ENCODE measurements around the gene TBCD. TPM values are rescaled to one million over a fixed set of nuclear protein-coding genes. Genes with fewer than 3 reads are reported as not detected.

The TBCD gene
- total and polyA plus RNA-seq, 9 of the 15 experiments (the other 6 are each of a cell fraction or from before 2014, with no cell fraction given): 8.9 to 98.5 (median 28.0) TPM

DNA sequence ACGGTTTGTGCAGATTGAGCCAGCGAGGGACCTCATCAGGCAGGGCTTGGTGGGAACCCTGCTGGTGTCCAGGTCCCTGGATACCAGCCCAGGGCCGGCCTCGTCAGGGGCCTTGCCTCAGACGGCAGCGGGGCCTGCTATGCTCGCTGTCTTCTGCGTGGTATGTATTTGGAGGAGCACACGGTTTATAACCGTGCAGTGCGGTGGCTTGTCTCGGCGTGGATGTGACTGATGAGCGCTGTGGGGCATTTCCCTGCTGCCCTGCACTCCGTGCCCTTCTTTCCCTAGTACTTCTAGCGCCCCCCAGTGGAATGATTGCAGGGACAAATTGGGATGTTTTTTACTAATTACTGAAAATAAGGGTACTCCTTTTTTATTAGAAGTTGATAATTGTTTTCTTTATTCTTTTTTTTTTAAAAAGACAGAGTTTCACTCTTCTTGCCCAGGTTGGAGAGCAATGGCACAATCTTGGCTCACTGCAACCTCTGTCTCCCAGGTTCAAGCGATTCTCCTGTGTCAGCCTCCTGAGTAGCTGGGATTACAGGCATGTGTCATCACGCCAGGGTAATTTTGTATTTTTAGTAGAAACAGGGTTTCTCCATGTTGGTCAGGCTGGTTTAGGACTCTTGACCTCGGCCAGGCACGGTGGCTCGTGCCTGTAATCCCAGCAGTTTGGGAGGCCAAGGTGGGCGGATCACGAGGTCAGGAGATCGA is 15.3 kb downstream of the TBCD start (continued):
- TF ChIP-seq, protein P1, sequence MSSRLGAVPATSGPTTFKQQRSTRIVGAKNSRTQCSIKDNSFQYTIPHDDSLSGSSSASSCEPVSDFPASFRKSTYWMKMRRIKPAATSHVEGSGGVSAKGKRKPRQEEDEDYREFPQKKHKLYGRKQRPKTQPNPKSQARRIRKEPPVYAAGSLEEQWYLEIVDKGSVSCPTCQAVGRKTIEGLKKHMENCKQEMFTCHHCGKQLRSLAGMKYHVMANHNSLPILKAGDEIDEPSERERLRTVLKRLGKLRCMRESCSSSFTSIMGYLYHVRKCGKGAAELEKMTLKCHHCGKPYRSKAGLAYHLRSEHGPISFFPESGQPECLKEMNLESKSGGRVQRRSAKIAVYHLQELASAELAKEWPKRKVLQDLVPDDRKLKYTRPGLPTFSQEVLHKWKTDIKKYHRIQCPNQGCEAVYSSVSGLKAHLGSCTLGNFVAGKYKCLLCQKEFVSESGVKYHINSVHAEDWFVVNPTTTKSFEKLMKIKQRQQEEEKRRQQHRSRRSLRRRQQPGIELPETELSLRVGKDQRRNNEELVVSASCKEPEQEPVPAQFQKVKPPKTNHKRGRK (tag; IDR thresholded peaks at IDR 0.05): no peak
- no peak for TF ChIP-seq ZNF253 (CRISPR knock-in tag; conservative IDR thresholded peaks at IDR 0.05)
- TF ChIP-seq TSC22D4 (tag; IDR thresholded peaks at IDR 0.05): no peak
- TF ChIP-seq, protein P2, sequence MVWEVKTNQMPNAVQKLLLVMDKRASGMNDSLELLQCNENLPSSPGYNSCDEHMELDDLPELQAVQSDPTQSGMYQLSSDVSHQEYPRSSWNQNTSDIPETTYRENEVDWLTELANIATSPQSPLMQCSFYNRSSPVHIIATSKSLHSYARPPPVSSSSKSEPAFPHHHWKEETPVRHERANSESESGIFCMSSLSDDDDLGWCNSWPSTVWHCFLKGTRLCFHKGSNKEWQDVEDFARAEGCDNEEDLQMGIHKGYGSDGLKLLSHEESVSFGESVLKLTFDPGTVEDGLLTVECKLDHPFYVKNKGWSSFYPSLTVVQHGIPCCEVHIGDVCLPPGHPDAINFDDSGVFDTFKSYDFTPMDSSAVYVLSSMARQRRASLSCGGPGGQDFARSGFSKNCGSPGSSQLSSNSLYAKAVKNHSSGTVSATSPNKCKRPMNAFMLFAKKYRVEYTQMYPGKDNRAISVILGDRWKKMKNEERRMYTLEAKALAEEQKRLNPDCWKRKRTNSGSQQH (CRISPR knock-in tag; IDR thresholded peaks at IDR 0.05): no peak
- TF ChIP-seq, protein P3, sequence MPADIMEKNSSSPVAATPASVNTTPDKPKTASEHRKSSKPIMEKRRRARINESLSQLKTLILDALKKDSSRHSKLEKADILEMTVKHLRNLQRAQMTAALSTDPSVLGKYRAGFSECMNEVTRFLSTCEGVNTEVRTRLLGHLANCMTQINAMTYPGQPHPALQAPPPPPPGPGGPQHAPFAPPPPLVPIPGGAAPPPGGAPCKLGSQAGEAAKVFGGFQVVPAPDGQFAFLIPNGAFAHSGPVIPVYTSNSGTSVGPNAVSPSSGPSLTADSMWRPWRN (IDR thresholded peaks at IDR 0.05; ENCODE audit: low read depth): no peak
- TF ChIP-seq, protein P4, sequence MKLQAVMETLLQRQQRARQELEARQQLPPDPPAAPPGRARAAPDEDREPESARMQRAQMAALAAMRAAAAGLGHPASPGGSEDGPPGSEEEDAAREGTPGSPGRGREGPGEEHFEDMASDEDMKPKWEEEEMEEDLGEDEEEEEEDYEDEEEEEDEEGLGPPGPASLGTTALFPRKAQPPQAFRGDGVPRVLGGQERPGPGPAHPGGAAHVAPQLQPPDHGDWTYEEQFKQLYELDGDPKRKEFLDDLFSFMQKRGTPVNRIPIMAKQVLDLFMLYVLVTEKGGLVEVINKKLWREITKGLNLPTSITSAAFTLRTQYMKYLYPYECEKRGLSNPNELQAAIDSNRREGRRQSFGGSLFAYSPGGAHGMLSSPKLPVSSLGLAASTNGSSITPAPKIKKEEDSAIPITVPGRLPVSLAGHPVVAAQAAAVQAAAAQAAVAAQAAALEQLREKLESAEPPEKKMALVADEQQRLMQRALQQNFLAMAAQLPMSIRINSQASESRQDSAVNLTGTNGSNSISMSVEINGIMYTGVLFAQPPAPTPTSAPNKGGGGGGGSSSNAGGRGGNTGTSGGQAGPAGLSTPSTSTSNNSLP (IDR thresholded peaks at IDR 0.05; ENCODE audit: borderline replicate concordance, low read depth, low read length): peak; percentile 73
- TF ChIP-seq E2F3 (CRISPR knock-in tag; IDR thresholded peaks at IDR 0.05): no peak
- TF ChIP-seq ZNF175 (CRISPR knock-in tag; IDR thresholded peaks at IDR 0.05; ENCODE audit: low read depth): no peak
- no peak for TF ChIP-seq TCF7L2 (IDR thresholded peaks at IDR 0.05; ENCODE audit: low read depth, low read length)
- TF ChIP-seq TAF7 (tag; IDR thresholded peaks at IDR 0.05): no peak
- TF ChIP-seq ARID2 (IDR thresholded peaks at IDR 0.05): peak; percentile 73
- TF ChIP-seq, protein P5, sequence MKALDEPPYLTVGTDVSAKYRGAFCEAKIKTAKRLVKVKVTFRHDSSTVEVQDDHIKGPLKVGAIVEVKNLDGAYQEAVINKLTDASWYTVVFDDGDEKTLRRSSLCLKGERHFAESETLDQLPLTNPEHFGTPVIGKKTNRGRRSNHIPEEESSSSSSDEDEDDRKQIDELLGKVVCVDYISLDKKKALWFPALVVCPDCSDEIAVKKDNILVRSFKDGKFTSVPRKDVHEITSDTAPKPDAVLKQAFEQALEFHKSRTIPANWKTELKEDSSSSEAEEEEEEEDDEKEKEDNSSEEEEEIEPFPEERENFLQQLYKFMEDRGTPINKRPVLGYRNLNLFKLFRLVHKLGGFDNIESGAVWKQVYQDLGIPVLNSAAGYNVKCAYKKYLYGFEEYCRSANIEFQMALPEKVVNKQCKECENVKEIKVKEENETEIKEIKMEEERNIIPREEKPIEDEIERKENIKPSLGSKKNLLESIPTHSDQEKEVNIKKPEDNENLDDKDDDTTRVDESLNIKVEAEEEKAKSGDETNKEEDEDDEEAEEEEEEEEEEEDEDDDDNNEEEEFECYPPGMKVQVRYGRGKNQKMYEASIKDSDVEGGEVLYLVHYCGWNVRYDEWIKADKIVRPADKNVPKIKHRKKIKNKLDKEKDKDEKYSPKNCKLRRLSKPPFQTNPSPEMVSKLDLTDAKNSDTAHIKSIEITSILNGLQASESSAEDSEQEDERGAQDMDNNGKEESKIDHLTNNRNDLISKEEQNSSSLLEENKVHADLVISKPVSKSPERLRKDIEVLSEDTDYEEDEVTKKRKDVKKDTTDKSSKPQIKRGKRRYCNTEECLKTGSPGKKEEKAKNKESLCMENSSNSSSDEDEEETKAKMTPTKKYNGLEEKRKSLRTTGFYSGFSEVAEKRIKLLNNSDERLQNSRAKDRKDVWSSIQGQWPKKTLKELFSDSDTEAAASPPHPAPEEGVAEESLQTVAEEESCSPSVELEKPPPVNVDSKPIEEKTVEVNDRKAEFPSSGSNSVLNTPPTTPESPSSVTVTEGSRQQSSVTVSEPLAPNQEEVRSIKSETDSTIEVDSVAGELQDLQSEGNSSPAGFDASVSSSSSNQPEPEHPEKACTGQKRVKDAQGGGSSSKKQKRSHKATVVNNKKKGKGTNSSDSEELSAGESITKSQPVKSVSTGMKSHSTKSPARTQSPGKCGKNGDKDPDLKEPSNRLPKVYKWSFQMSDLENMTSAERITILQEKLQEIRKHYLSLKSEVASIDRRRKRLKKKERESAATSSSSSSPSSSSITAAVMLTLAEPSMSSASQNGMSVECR (CRISPR knock-in tag; IDR thresholded peaks at IDR 0.05): no peak
- no peak for TF ChIP-seq HSF4 (CRISPR knock-in tag; IDR thresholded peaks at IDR 0.05; ENCODE audit: borderline replicate concordance)
- TF ChIP-seq ZNF780A (CRISPR knock-in tag; IDR thresholded peaks at IDR 0.05): no peak
- TF ChIP-seq, protein P6, sequence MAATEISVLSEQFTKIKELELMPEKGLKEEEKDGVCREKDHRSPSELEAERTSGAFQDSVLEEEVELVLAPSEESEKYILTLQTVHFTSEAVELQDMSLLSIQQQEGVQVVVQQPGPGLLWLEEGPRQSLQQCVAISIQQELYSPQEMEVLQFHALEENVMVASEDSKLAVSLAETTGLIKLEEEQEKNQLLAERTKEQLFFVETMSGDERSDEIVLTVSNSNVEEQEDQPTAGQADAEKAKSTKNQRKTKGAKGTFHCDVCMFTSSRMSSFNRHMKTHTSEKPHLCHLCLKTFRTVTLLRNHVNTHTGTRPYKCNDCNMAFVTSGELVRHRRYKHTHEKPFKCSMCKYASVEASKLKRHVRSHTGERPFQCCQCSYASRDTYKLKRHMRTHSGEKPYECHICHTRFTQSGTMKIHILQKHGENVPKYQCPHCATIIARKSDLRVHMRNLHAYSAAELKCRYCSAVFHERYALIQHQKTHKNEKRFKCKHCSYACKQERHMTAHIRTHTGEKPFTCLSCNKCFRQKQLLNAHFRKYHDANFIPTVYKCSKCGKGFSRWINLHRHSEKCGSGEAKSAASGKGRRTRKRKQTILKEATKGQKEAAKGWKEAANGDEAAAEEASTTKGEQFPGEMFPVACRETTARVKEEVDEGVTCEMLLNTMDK (IDR thresholded peaks at IDR 0.05; ENCODE audit: borderline replicate concordance, insufficient read depth, low read depth, low read length, poor library complexity, severe bottlenecking): no peak
